HepG2 (cell line): Measurements from ENCODE around the gene DHRS4L2. TPM values are rescaled to one million over a fixed set of nuclear protein-coding genes. Genes with fewer than 3 reads are reported as not detected.

ENCODE experiments used
- KDM1A ChIP-seq: IDR thresholded peaks from 2 replicates; pipeline ENCODE4 v1.6.1; 2016; ENCODE audit warnings: missing compliant biosample characterization
- MBNL3 ChIP-seq: fragments of 250-450 bp; sonication (Bioruptor Pico); conservative IDR thresholded peaks from 2 replicates; pipeline ENCODE4 v1.8.0; 2022; ENCODE audit warnings: mild to moderate bottlenecking, inconsistent platforms
- NFATC3 ChIP-seq: sonication (generic); formaldehyde crosslinking; IDR thresholded peaks from 2 replicates; pipeline ENCODE4 v1.5.1; 2020; ENCODE audit warnings: mild to moderate bottlenecking, missing genetic modification reagents
- NKX3-1 ChIP-seq: sonication (generic); formaldehyde crosslinking; IDR thresholded peaks from 2 replicates; pipeline ENCODE4 v1.5.0; 2020; ENCODE audit warnings: missing genetic modification reagents
- RELA ChIP-seq: sonication (generic); formaldehyde crosslinking; IDR thresholded peaks from 2 replicates; pipeline ENCODE4 v1.4.0; 2020; ENCODE audit warnings: missing genetic modification reagents
- ZBTB20 ChIP-seq: sonication (generic); formaldehyde crosslinking; IDR thresholded peaks from 2 replicates; pipeline ENCODE4 v1.8.1; 2023; ENCODE audit warnings: missing genetic modification reagents, low read depth, mild to moderate bottlenecking, borderline replicate concordance
- ZFP36 ChIP-seq: fragments of 150-350 bp; IDR thresholded peaks from 2 replicates; pipeline ENCODE4 v1.6.1; 2018; ENCODE audit warnings: borderline replicate concordance, low read length, low read depth; ENCODE audit not compliant: partially characterized antibody
- ZNF383 ChIP-seq: sonication (generic); formaldehyde crosslinking; IDR thresholded peaks from 2 replicates; pipeline ENCODE4 v1.4.0; 2020; ENCODE audit warnings: missing genetic modification reagents, mild to moderate bottlenecking, borderline replicate concordance
- ZNF496 ChIP-seq: sonication (generic); formaldehyde crosslinking; IDR thresholded peaks from 2 replicates; pipeline ENCODE4 v1.8.1; 2023; ENCODE audit warnings: mild to moderate bottlenecking, moderate library complexity, missing genetic modification reagents; ENCODE audit not compliant: insufficient replicate concordance
- ZNF547 ChIP-seq: sonication (generic); formaldehyde crosslinking; IDR thresholded peaks from 2 replicates; pipeline ENCODE4 v1.5.1; 2020; ENCODE audit warnings: mild to moderate bottlenecking, missing genetic modification reagents
- ZNF556 ChIP-seq: sonication (generic); formaldehyde crosslinking; IDR thresholded peaks from 2 replicates; pipeline ENCODE4 v1.4.0; 2020; ENCODE audit warnings: mild to moderate bottlenecking, missing genetic modification reagents, borderline replicate concordance
- ZNF616 ChIP-seq: sonication (generic); formaldehyde crosslinking; IDR thresholded peaks from 2 replicates; pipeline ENCODE4 v1.5.0; 2020; ENCODE audit warnings: low read depth, mild to moderate bottlenecking, missing genetic modification reagents
- ZNF749 ChIP-seq: sonication (generic); formaldehyde crosslinking; IDR thresholded peaks from 2 replicates; pipeline ENCODE4 v1.8.0; 2022; ENCODE audit warnings: mild to moderate bottlenecking, missing genetic modification reagents, moderate library complexity, borderline replicate concordance
- ZSCAN12 ChIP-seq: sonication (generic); formaldehyde crosslinking; IDR thresholded peaks from 2 replicates; pipeline ENCODE4 v1.9.0; 2021; ENCODE audit warnings: mild to moderate bottlenecking, missing genetic modification reagents
- polyA plus RNA-seq, 8 experiments: library from polyadenylated mRNA; depleted of rRNA in 3 of 8; stranded (reverse) in 7 of 8; unstranded in 1 of 8; fragments of >200 nt; fragmentation: Illumina TruSeq in 4 of 8; extraction: Trizol in 4 of 8; gene quantifications; 2 replicates each; pipeline versions ENCODE4 v1.2.1 to v1.2.3, GENCODE V29; 2011 to 2016; ENCODE audit warnings: low read depth in 4 of 8, missing spikeins in 1 of 8, mixed read lengths in 1 of 8; ENCODE audit not compliant: insufficient read depth in 1 of 8
- total RNA-seq, 5 experiments: library from RNA; depleted of rRNA; stranded (reverse); fragments of >200 nt; fragmentation: Illumina TruSeq; extraction: Trizol; gene quantifications; 2 replicates each; pipeline ENCODE4 v1.2.3, GENCODE V29; 2016; ENCODE audit warnings: low read depth in 1 of 5
- TF ChIP-seq, protein P1 (sequence below): sonication (generic); formaldehyde crosslinking; IDR thresholded peaks from 2 replicates; pipeline ENCODE4 v1.9.0; 2021; ENCODE audit warnings: missing genetic modification reagents, borderline replicate concordance
- TF ChIP-seq, protein P2 (sequence below): sonication (generic); formaldehyde crosslinking; IDR thresholded peaks from 2 replicates; pipeline ENCODE4 v1.5.0; 2020; ENCODE audit warnings: missing genetic modification reagents
- TF ChIP-seq, protein P3 (sequence below): sonication (generic); formaldehyde crosslinking; IDR thresholded peaks from 2 replicates; pipeline ENCODE4 v1.8.1; 2023; ENCODE audit warnings: missing genetic modification reagents, mild to moderate bottlenecking, borderline replicate concordance
- TF ChIP-seq, protein P4 (sequence below): sonication (generic); formaldehyde crosslinking; IDR thresholded peaks from 2 replicates; pipeline ENCODE4 v1.5.1; 2020; ENCODE audit warnings: mild to moderate bottlenecking, missing genetic modification reagents, moderate library complexity
- TF ChIP-seq, protein P5 (sequence below): sonication (generic); formaldehyde crosslinking; IDR thresholded peaks from 2 replicates; pipeline ENCODE4 v1.9.0; 2021; ENCODE audit warnings: missing genetic modification reagents, mild to moderate bottlenecking, borderline replicate concordance
- TF ChIP-seq, protein P6 (sequence below): sonication (generic); formaldehyde crosslinking; IDR thresholded peaks from 2 replicates; pipeline ENCODE4 v1.4.0; 2020; ENCODE audit warnings: missing genetic modification reagents

The DHRS4L2 gene
- total and polyA plus RNA-seq, 2 of the 13 experiments (the other 11 are each of a cell fraction or from before 2014, with no cell fraction given), result 24.7 to 38.2 TPM

DNA sequence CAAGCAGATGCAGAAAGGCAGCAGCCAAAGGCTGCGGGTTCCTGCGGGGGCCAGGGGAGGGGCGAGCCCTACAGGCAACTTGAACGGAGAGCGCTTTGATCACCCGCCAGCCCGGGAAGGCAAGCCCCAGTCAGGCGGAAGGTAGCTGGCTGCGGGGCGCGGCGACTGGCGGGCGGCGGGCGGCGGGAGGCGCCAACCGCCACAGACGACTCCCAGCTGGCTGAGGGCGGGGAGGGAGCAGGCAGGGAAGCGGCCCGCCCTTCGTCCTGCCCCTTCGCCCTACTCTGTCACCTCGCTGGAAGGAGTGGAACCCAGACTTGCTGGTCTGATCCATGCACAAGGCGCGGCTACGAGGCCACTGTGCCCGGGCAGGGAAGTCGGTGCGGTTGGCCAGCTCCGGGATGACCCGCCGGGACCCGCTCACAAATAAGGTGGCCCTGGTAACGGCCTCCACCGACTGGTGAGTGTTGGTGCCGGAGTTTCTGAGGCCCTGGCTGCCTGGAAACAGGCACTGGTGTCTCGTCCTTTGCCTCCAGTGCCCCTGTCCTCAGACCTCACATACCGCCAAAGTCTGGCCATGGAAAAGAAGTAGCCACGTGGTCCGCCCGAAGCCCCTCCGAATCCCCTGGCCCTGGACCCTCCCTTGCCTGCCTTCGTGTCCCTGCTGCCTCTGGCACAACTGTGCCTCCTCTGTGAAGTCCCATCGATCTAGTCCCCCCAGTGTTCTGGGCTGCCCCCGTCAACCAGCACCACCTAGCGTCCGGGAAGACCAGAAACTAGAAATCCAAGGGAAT, 47.6 kb downstream of the DHRS4L2 start (continued):
- TF ChIP-seq, protein P1, sequence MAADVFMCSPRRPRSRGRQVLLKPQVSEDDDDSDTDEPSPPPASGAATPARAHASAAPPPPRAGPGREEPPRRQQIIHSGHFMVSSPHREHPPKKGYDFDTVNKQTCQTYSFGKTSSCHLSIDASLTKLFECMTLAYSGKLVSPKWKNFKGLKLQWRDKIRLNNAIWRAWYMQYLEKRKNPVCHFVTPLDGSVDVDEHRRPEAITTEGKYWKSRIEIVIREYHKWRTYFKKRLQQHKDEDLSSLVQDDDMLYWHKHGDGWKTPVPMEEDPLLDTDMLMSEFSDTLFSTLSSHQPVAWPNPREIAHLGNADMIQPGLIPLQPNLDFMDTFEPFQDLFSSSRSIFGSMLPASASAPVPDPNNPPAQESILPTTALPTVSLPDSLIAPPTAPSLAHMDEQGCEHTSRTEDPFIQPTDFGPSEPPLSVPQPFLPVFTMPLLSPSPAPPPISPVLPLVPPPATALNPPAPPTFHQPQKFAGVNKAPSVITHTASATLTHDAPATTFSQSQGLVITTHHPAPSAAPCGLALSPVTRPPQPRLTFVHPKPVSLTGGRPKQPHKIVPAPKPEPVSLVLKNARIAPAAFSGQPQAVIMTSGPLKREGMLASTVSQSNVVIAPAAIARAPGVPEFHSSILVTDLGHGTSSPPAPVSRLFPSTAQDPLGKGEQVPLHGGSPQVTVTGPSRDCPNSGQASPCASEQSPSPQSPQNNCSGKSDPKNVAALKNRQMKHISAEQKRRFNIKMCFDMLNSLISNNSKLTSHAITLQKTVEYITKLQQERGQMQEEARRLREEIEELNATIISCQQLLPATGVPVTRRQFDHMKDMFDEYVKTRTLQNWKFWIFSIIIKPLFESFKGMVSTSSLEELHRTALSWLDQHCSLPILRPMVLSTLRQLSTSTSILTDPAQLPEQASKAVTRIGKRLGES (CRISPR knock-in tag), result no peak
- TF ChIP-seq ZBTB20 (no peak), ZNF547 (CRISPR knock-in tag) (no peak), NFATC3 (CRISPR knock-in tag) (no peak), KDM1A (CRISPR knock-in tag) (peak; percentile 61; the same call in 1 of the 2 replicates), ZNF749 (CRISPR knock-in tag) (peak; percentile 85; the same call in 1 of the 2 replicates), ZFP36 (no peak), ZSCAN12 (no peak), NKX3-1 (CRISPR knock-in tag) (0 out of 2 replicates have a peak, but pooled peaks have one; percentile 52), ZNF383 (0 out of 2 replicates have a peak, but pooled peaks have one; percentile 36), ZNF556 (CRISPR knock-in tag) (peak; percentile 80), ZNF496 (CRISPR knock-in tag) (no peak), MBNL3 (no peak), ZNF616 (peak; percentile 66; the same call in 1 of the 2 replicates), RELA (peak; percentile 57)
- TF ChIP-seq, protein P2, sequence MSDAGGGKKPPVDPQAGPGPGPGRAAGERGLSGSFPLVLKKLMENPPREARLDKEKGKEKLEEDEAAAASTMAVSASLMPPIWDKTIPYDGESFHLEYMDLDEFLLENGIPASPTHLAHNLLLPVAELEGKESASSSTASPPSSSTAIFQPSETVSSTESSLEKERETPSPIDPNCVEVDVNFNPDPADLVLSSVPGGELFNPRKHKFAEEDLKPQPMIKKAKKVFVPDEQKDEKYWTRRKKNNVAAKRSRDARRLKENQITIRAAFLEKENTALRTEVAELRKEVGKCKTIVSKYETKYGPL (CRISPR knock-in tag), result no peak
- TF ChIP-seq, protein P3, sequence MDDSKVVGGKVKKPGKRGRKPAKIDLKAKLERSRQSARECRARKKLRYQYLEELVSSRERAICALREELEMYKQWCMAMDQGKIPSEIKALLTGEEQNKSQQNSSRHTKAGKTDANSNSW, result no peak
- TF ChIP-seq, protein P4, sequence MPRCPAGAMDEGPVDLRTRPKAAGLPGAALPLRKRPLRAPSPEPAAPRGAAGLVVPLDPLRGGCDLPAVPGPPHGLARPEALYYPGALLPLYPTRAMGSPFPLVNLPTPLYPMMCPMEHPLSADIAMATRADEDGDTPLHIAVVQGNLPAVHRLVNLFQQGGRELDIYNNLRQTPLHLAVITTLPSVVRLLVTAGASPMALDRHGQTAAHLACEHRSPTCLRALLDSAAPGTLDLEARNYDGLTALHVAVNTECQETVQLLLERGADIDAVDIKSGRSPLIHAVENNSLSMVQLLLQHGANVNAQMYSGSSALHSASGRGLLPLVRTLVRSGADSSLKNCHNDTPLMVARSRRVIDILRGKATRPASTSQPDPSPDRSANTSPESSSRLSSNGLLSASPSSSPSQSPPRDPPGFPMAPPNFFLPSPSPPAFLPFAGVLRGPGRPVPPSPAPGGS (CRISPR knock-in tag), result peak; percentile 80; the same call in 1 of the 2 replicates
- TF ChIP-seq, protein P5, sequence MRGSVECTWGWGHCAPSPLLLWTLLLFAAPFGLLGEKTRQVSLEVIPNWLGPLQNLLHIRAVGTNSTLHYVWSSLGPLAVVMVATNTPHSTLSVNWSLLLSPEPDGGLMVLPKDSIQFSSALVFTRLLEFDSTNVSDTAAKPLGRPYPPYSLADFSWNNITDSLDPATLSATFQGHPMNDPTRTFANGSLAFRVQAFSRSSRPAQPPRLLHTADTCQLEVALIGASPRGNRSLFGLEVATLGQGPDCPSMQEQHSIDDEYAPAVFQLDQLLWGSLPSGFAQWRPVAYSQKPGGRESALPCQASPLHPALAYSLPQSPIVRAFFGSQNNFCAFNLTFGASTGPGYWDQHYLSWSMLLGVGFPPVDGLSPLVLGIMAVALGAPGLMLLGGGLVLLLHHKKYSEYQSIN (CRISPR knock-in tag), result no peak
- TF ChIP-seq, protein P6, sequence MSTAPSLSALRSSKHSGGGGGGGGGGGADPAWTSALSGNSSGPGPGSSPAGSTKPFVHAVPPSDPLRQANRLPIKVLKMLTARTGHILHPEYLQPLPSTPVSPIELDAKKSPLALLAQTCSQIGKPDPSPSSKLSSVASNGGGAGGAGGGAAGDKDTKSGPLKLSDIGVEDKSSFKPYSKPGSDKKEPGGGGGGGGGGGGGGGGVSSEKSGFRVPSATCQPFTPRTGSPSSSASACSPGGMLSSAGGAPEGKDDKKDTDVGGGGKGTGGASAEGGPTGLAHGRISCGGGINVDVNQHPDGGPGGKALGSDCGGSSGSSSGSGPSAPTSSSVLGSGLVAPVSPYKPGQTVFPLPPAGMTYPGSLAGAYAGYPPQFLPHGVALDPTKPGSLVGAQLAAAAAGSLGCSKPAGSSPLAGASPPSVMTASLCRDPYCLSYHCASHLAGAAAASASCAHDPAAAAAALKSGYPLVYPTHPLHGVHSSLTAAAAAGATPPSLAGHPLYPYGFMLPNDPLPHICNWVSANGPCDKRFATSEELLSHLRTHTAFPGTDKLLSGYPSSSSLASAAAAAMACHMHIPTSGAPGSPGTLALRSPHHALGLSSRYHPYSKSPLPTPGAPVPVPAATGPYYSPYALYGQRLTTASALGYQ (CRISPR knock-in tag), result no peak
